Stimulated activated CD4-positive, alpha-beta T cell treated with anti-CD3 and anti-CD28 coated beads, Interleukin-4, amount 100 ng/mL, for 4 hours (primary cell): ENCODE data around the gene C22orf42.

Source experiments
- DNase-seq, 2 experiments: peaks; one replicate each; pipeline ENCODE4 v3.0.0-alpha.2; 2020

C22orf42 gene

DNA sequence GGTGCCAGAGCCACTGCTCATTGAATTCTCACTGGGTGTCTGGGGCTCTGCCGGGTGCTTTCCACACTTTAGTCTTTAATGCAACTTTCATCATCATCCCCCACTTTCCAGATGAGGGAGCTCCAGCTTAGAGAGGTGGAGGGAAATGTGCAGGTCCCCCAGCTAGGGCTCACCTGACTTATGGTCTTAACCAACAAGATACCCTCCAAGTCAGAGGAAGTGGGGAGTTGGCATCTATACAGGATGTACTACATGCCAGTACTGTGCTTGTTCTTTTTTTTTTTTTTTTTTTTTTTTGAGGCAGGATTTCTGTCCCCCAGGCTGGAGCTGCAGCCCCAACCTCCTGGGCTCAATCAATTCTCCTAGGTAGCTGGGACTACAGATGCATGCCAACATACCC is 26.3 kb downstream of the C22orf42 start:
- DNase-seq = no peak

DNA sequence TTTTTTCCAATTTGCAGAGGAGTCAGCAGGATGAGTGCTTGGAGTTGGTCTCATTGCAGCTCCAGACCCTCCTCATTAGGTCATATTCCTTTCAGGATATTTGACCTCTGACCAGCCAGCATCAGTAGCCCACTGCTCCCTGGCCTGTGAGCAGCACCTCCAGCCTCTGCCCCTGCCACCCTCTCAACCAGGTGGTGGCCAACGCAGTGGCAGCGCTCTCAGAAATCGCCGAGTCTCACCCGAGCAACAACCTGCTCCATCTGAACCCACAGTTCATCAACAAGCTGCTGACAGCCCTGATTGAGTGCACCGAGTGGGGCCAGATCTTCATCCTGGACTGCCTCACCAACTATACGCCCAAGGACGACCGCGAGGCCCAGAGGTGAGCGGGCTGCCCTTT is 27.0 kb downstream of the C22orf42 start:
- DNase-seq = no peak

GRCh38 chr22:32130464-32130863 is 28.6 kb downstream of the C22orf42 start:
- DNase-seq = no peak

DNA sequence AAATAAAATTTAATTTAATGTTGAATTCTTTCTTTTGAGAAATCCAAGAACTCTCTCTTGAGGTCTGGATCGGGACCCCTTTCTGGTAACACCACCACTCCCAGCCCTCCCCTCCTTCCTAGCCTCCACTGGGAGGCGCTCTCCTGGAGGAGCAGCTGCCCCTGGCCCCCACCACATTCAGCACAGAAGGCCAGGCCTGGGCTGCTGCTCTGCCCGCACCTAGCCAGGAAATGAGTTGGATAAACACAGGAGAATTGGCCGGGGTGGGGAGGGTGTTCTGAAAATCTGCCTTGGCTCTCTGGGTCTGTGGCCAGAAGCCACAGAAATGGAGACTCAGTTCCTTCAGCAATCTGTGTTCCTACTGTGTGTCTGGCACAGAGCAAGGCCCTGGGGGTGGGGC is 31.2 kb downstream of the C22orf42 start:
- no peak for DNase-seq

DNA sequence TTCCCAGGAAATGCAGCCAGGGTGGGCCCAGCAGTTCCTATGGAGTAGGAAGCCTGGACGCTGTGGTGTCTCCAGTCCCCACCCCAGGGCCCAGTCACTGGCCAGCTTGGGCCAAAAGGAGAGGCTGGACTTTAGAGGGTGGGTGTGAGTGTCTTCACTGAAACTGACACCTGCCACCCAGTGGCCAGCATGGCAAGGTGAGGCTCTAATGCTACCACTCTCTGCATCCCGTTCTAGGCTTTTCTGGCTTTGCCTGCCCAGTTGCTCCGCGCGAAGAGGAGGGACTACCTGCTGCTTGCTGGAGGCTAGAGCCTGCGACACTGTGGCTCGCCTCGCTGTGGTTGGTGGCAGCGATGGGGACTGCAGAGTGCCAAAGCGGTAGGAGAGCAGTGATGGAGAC is 35.4 kb downstream of the C22orf42 start:
- DNase-seq = no peak

GRCh38 chr22:32122899-32123298 is 36.2 kb downstream of the C22orf42 start:
- no peak for DNase-seq

GRCh38 chr22:32120603-32121002 is 38.5 kb downstream of the C22orf42 start:
- no peak for DNase-seq

DNA sequence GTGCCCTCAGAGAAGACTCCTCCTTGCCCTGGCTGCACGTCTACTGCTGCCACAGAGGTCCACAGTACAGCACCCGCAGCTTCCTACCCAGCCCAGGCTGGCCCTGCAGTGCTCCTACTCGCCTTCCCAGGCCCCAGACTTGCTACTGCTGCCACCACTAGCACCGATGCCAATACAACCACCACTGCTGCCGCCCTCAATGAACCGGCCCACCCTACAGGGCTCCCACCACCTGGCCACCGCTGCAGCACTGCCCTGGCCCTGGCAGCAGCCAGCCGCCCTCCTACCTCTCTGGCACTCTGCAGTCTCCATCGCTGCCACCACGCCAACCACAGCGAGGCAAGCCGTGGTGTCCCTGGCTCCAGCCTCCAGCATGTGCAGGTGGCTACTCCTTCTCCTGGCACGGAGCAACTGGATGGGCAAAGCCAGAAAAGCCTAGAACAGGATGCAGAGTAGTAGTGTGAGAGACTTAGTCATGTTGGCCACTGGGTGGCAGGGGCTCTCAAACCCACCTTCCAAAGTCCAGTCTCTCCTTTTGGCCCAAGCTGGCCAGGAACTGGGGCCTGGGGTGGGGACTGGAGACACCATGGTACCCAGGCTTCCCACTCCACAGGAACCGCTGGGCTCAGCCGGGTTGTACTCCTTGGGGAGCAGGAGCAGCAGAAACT is 39.4 kb downstream of the C22orf42 start:
- no peak for DNase-seq

- DNase-seq = no peak
These were observed 46.7 kb downstream of the C22orf42 start for GRCh38 chr22:32112380-32112779.

GRCh38 chr22:32106930-32107329 is 52.2 kb downstream of the C22orf42 start:
- DNase-seq = peak in 1 of 2 experiments; percentile 4

DNA sequence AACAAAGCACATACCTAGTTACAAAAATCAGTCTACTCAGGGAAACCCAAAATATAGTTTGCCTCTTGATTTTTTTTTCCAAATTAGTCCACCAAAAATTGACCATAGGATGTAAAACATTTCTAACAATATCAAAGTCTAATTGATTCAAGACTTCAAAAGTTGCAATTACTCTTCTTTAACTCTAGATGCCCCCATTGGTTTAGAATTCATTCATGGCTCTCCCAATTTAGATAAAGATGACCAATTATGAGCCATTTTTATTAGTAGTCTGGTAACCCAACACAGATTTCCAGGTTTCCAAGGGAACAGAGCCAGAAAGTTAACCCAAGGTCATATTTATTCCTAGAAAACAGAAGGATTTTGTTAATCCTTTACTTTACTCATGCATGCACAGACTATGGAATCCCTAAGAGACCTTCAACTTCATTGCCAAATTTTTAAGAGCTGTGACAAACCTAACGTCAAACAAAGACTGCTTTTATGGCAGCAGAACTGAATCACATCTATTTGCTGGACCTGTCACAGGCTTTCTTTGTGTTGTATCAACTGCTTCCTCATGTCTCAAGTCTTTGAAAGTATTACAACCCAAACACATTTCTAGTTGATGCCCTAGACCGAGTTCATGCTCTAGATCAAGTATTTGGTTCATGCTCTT is 55.3 kb downstream of the C22orf42 start:
- no peak for DNase-seq

GRCh38 chr22:32100711-32101110 is 58.4 kb downstream of the C22orf42 start:
- no peak for DNase-seq
